Sigmoid colon (tissue), 4 donors: ENCODE results near the gene ERP44.

Experiments used
- EP300 ChIP-seq, 4 donors: sonication (generic); formaldehyde crosslinking; IDR thresholded peaks; one replicate each; pipeline ENCODE4 v1.6.1; 2017; ENCODE audit warnings: antibody characterized with exemption in 4 of 4
- TF ChIP-seq, protein P1 (sequence below), 4 experiments: fragments of 450-650 bp in 3 of 4; fragments of 200-600 bp in 1 of 4; IDR thresholded peaks; one replicate each; pipeline ENCODE4 v1.5.1; 2016 to 2019; ENCODE audit warnings: antibody characterized with exemption in 4 of 4, mild to moderate bottlenecking in 3 of 4, moderate library complexity in 2 of 4

- TF ChIP-seq, protein P1, sequence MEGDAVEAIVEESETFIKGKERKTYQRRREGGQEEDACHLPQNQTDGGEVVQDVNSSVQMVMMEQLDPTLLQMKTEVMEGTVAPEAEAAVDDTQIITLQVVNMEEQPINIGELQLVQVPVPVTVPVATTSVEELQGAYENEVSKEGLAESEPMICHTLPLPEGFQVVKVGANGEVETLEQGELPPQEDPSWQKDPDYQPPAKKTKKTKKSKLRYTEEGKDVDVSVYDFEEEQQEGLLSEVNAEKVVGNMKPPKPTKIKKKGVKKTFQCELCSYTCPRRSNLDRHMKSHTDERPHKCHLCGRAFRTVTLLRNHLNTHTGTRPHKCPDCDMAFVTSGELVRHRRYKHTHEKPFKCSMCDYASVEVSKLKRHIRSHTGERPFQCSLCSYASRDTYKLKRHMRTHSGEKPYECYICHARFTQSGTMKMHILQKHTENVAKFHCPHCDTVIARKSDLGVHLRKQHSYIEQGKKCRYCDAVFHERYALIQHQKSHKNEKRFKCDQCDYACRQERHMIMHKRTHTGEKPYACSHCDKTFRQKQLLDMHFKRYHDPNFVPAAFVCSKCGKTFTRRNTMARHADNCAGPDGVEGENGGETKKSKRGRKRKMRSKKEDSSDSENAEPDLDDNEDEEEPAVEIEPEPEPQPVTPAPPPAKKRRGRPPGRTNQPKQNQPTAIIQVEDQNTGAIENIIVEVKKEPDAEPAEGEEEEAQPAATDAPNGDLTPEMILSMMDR (IDR thresholded peaks at IDR 0.05): no peak
- no peak for TF ChIP-seq EP300 (IDR thresholded peaks at IDR 0.05)
These were observed 14.7 kb downstream of the ERP44 start for GRCh38 chr9:100084128-100084453.
